GM23338 (cell line): ENCODE results near the gene KIF24. TPM values are rescaled to one million over a fixed set of nuclear protein-coding genes. Genes with fewer than 3 reads are reported as not detected.

Source experiments
- ATAC-seq: fragments of 200-7000 bp; cut with Tn5 transposase; 3 replicates; pipeline ENCODE4 v1.9.1; 2020
- DNase-seq: peaks from one replicate; pipeline ENCODE4 v3.0.0-alpha.2; 2015; ENCODE audit warnings: low spot score
- H2AFZ ChIP-seq: fragments of 200-600 bp; sonication (generic); 2 replicates; pipeline ENCODE4 v1.8.0; 2016; ENCODE audit warnings: antibody characterized with exemption, mild to moderate bottlenecking, moderate library complexity
- H3F3A ChIP-seq: fragments of 200-600 bp; sonication (generic); replicated peaks from 2 replicates; pipeline ENCODE4 v1.8.0; 2017; ENCODE audit warnings: antibody characterized with exemption, mixed run types, low read depth
- H3K27ac ChIP-seq: fragments of 200-600 bp; sonication (generic); 2 replicates; pipeline ENCODE4 v1.6.1; 2016; ENCODE audit warnings: low read depth
- H3K27me3 ChIP-seq: fragments of 200-600 bp; sonication (generic); 2 replicates; pipeline ENCODE4 v1.8.0; 2016; ENCODE audit warnings: mild to moderate bottlenecking, mixed run types, moderate library complexity; ENCODE audit not compliant: insufficient read depth
- H3K36me3 ChIP-seq: fragments of 200-600 bp; sonication (generic); 2 replicates; pipeline ENCODE4 v1.8.0; 2016; ENCODE audit warnings: mild to moderate bottlenecking; ENCODE audit not compliant: insufficient read depth
- H3K4me1 ChIP-seq: fragments of 200-600 bp; sonication (generic); 2 replicates; pipeline ENCODE4 v1.8.0; 2016; ENCODE audit warnings: mild to moderate bottlenecking, moderate library complexity; ENCODE audit not compliant: insufficient read depth
- H3K4me2 ChIP-seq: fragments of 200-600 bp; sonication (generic); 2 replicates; pipeline ENCODE4 v1.7.1; 2017; ENCODE audit warnings: mixed run types
- H3K4me3 ChIP-seq: fragments of 200-600 bp; sonication (generic); 2 replicates; pipeline ENCODE4 v1.6.1; 2016; ENCODE audit warnings: mixed run types
- H3K79me2 ChIP-seq: fragments of 200-600 bp; sonication (generic); replicated peaks from 2 replicates; pipeline ENCODE4 v1.8.0; 2017; ENCODE audit warnings: mild to moderate bottlenecking; ENCODE audit not compliant: insufficient read depth
- H3K9me2 ChIP-seq: fragments of 200-600 bp; sonication (generic); 2 replicates; pipeline ENCODE4 v1.8.0; 2017; ENCODE audit not compliant: insufficient read depth
- H4K20me1 ChIP-seq: fragments of 200-600 bp; sonication (generic); replicated peaks from 2 replicates; pipeline ENCODE4 v1.8.0; 2017; ENCODE audit warnings: mild to moderate bottlenecking; ENCODE audit not compliant: insufficient read depth
- H3K27ac Mint-ChIP-seq: 2 replicates; pipeline ENCODE4 v1.8.0; 2020; ENCODE audit warnings: inconsistent platforms, mild to moderate bottlenecking, moderate library complexity, mixed read lengths
- H3K27me3 Mint-ChIP-seq: 3 replicates; pipeline ENCODE4 v1.8.0; 2022; ENCODE audit warnings: low read depth, mild to moderate bottlenecking, moderate library complexity, mixed read lengths, inconsistent platforms; ENCODE audit not compliant: insufficient read depth, poor library complexity
- H3K36me3 Mint-ChIP-seq: 3 replicates; pipeline ENCODE4 v1.8.0; 2021; ENCODE audit warnings: low read depth, mild to moderate bottlenecking, inconsistent platforms, moderate library complexity, mixed read lengths
- H3K4me1 Mint-ChIP-seq: 3 replicates; pipeline ENCODE4 v1.8.0; 2020; ENCODE audit warnings: mild to moderate bottlenecking, inconsistent platforms, mixed read lengths
- H3K4me3 Mint-ChIP-seq: 3 replicates; pipeline ENCODE4 v1.8.0; 2021; ENCODE audit warnings: moderate library complexity, mild to moderate bottlenecking, inconsistent platforms, mixed read lengths
- H3K9me3 Mint-ChIP-seq: 3 replicates; pipeline ENCODE4 v1.8.0; 2020; ENCODE audit warnings: moderate library complexity, mild to moderate bottlenecking, inconsistent platforms, mixed read lengths
- CREB1 ChIP-seq: fragments of 250-450 bp; sonication (Bioruptor Pico); IDR thresholded peaks from 2 replicates; pipeline ENCODE4 v1.5.0; 2020; ENCODE audit warnings: low read depth, mild to moderate bottlenecking, moderate library complexity
- EZH2 ChIP-seq: fragments of 200-600 bp; sonication (generic); IDR thresholded peaks from one replicate; pipeline ENCODE4 v1.8.0; 2017; ENCODE audit warnings: antibody characterized with exemption, mild to moderate bottlenecking, low read depth; ENCODE audit not compliant: unreplicated experiment
- STAT1 ChIP-seq: IDR thresholded peaks from one replicate; pipeline ENCODE4 v1.6.1; 2016; ENCODE audit warnings: antibody characterized with exemption; ENCODE audit not compliant: unreplicated experiment
- ZNF114 ChIP-seq: fragments of 250-450 bp; sonication (Bioruptor Pico); IDR thresholded peaks from 2 replicates; pipeline ENCODE4 v1.5.0; 2020; ENCODE audit warnings: mild to moderate bottlenecking, moderate library complexity
- polyA plus RNA-seq: library from polyadenylated mRNA; unstranded; fragments of >200 nt; fragmentation: Nextera tagmentation; extraction: Ambion mirVana; gene quantifications from 2 replicates; pipeline ENCODE4 v1.2.1, GENCODE V29; 2016
- total RNA-seq: library from RNA; depleted of rRNA; stranded (reverse); fragments of >200 nt; shearing (Covaris generic); gene quantifications from 2 replicates; pipeline ENCODE4 v1.2.3, GENCODE V29; 2014
- TF ChIP-seq, protein P1 (sequence below): fragments of 250-450 bp; sonication (Bioruptor Pico); IDR thresholded peaks from 2 replicates; pipeline ENCODE4 v1.5.0; 2020; ENCODE audit warnings: mild to moderate bottlenecking, moderate library complexity
- TF ChIP-seq, protein P2 (sequence below), 2 experiments: fragments of 200-600 bp in 1 of 2; sonication (generic) in 1 of 2; conservative IDR thresholded peaks; 2 replicates each; pipeline versions ENCODE4 v1.5.1 to v1.6.1; 2016 to 2017; ENCODE audit warnings: antibody characterized with exemption in 2 of 2, low read depth in 2 of 2, mild to moderate bottlenecking in 2 of 2, moderate library complexity in 1 of 2

KIF24 gene
- total and polyA plus RNA-seq, 2 experiments from 2014 or later, result 1.3 to 4.4 TPM

DNA sequence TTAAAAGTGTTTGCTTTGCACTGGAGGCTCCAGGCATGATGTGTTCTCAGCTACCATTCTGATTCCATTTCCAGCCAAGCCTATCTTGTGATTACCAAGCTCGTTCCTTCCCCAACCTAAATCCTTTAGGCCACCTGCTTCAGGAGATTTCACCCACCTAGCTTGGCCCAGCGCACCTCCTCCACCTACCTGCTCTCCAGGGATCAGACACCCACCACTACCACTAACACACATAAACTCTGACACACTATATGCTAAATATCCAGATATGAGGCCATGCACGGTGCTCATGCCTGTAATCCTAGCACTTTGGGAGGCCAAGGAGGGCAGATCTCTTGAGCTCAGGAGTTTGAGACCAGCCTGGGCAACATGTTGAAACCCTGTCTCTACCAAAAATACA is 45.3 kb upstream of the KIF24 start:
- no peak overlapping the region for H3K27ac ChIP-seq
- ATAC-seq, result no peak
- no peak overlapping the region for H3K4me3 ChIP-seq
- H3K4me1 ChIP-seq, result peaks cover 19% of the 10 kb centered on the region
- no peak overlapping the region for H3K4me3 Mint-ChIP-seq
- no peaks in the 10 kb centered on the region for H3F3A ChIP-seq
- H2AFZ ChIP-seq, result no peak overlapping the region
- no peaks in the 10 kb centered on the region for H4K20me1 ChIP-seq
- peaks cover 17% of the 10 kb centered on the region for H3K27me3 Mint-ChIP-seq
- H3K36me3 Mint-ChIP-seq, result peaks cover 25% of the 10 kb centered on the region
- no peak overlapping the region for H3K27ac Mint-ChIP-seq
- no peaks in the 10 kb centered on the region; the same call in 2 of the 3 replicates for H3K9me3 Mint-ChIP-seq
- H3K4me1 Mint-ChIP-seq, result peaks cover 23% of the 10 kb centered on the region
- H3K4me2 ChIP-seq, result no peak overlapping the region; the same call in 1 of the 2 replicates
- no peaks in the 10 kb centered on the region for H3K36me3 ChIP-seq
- no peak for DNase-seq
- H3K9me2 ChIP-seq, result no peaks in the 10 kb centered on the region
- TF ChIP-seq CREB1 (CRISPR knock-in tag) (no peak), ZNF114 (no peak), STAT1 (no peak), EZH2 (no peak)
- TF ChIP-seq, protein P1, sequence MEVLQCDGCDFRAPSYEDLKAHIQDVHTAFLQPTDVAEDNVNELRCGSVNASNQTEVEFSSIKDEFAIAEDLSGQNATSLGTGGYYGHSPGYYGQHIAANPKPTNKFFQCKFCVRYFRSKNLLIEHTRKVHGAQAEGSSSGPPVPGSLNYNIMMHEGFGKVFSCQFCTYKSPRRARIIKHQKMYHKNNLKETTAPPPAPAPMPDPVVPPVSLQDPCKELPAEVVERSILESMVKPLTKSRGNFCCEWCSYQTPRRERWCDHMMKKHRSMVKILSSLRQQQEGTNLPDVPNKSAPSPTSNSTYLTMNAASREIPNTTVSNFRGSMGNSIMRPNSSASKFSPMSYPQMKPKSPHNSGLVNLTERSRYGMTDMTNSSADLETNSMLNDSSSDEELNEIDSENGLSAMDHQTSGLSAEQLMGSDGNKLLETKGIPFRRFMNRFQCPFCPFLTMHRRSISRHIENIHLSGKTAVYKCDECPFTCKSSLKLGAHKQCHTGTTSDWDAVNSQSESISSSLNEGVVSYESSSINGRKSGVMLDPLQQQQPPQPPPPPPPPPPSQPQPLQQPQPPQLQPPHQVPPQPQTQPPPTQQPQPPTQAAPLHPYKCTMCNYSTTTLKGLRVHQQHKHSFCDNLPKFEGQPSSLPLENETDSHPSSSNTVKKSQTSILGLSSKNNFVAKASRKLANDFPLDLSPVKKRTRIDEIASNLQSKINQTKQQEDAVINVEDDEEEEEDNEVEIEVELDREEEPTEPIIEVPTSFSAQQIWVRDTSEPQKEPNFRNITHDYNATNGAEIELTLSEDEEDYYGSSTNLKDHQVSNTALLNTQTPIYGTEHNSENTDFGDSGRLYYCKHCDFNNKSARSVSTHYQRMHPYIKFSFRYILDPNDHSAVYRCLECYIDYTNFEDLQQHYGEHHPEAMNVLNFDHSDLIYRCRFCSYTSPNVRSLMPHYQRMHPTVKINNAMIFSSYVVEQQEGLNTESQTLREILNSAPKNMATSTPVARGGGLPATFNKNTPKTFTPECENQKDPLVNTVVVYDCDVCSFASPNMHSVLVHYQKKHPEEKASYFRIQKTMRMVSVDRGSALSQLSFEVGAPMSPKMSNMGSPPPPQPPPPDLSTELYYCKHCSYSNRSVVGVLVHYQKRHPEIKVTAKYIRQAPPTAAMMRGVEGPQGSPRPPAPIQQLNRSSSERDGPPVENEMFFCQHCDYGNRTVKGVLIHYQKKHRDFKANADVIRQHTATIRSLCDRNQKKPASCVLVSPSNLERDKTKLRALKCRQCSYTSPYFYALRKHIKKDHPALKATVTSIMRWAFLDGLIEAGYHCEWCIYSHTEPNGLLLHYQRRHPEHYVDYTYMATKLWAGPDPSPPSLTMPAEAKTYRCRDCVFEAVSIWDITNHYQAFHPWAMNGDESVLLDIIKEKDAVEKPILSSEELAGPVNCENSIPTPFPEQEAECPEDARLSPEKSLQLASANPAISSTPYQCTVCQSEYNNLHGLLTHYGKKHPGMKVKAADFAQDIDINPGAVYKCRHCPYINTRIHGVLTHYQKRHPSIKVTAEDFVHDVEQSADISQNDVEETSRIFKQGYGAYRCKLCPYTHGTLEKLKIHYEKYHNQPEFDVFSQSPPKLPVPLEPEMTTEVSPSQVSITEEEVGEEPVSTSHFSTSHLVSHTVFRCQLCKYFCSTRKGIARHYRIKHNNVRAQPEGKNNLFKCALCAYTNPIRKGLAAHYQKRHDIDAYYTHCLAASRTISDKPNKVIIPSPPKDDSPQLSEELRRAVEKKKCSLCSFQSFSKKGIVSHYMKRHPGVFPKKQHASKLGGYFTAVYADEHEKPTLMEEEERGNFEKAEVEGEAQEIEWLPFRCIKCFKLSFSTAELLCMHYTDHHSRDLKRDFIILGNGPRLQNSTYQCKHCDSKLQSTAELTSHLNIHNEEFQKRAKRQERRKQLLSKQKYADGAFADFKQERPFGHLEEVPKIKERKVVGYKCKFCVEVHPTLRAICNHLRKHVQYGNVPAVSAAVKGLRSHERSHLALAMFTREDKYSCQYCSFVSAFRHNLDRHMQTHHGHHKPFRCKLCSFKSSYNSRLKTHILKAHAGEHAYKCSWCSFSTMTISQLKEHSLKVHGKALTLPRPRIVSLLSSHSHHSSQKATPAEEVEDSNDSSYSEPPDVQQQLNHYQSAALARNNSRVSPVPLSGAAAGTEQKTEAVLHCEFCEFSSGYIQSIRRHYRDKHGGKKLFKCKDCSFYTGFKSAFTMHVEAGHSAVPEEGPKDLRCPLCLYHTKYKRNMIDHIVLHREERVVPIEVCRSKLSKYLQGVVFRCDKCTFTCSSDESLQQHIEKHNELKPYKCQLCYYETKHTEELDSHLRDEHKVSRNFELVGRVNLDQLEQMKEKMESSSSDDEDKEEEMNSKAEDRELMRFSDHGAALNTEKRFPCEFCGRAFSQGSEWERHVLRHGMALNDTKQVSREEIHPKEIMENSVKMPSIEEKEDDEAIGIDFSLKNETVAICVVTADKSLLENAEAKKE (CRISPR knock-in tag), result no peak
- TF ChIP-seq, protein P2, sequence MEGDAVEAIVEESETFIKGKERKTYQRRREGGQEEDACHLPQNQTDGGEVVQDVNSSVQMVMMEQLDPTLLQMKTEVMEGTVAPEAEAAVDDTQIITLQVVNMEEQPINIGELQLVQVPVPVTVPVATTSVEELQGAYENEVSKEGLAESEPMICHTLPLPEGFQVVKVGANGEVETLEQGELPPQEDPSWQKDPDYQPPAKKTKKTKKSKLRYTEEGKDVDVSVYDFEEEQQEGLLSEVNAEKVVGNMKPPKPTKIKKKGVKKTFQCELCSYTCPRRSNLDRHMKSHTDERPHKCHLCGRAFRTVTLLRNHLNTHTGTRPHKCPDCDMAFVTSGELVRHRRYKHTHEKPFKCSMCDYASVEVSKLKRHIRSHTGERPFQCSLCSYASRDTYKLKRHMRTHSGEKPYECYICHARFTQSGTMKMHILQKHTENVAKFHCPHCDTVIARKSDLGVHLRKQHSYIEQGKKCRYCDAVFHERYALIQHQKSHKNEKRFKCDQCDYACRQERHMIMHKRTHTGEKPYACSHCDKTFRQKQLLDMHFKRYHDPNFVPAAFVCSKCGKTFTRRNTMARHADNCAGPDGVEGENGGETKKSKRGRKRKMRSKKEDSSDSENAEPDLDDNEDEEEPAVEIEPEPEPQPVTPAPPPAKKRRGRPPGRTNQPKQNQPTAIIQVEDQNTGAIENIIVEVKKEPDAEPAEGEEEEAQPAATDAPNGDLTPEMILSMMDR (conservative IDR thresholded peaks at IDR 0.05; ENCODE audit: low read depth in 2 of 2), result no peak
- peaks cover 16% of the 10 kb centered on the region for H3K27me3 ChIP-seq
- H3K79me2 ChIP-seq, result no peaks in the 10 kb centered on the region
